SK-N-SH treated with all-trans-retinoic acid at 6 μM for 48 hours (cell line): ENCODE measurements around the gene CLPTM1L.
"Not testable (repeated sequence)": the region's sequence is repeated elsewhere in the genome, so short reads cannot be mapped to it uniquely, and the experiment has no call there.

Experiments
- ATAC-seq: fragments of 200-7000 bp; cut with Tn5 transposase; 3 replicates; pipeline ENCODE4 v1.9.1; 2020; ENCODE audit warnings: mild to moderate bottlenecking, moderate library complexity
- ARNTL ChIP-seq: fragments of 450-650 bp; formaldehyde crosslinking; IDR thresholded peaks from 2 replicates; pipeline ENCODE4 v1.5.0; 2020; ENCODE audit warnings: low read depth, mild to moderate bottlenecking, moderate library complexity, borderline replicate concordance
- BACH2 ChIP-seq: fragments of 250-450 bp; sonication (Bioruptor Pico); IDR thresholded peaks from 2 replicates; pipeline ENCODE4 v1.9.0; 2021; ENCODE audit warnings: mild to moderate bottlenecking, borderline replicate concordance
- CREB5 ChIP-seq: fragments of 250-450 bp; sonication (Bioruptor Pico); IDR thresholded peaks from 2 replicates; pipeline ENCODE4 v1.5.1; 2020; ENCODE audit warnings: low read depth, mild to moderate bottlenecking, moderate library complexity
- CSDC2 ChIP-seq: fragments of 250-450 bp; sonication (Bioruptor Pico); IDR thresholded peaks from 2 replicates; pipeline ENCODE4 v1.5.0; 2020; ENCODE audit warnings: mild to moderate bottlenecking, moderate library complexity
- CSRNP3 ChIP-seq: fragments of 250-450 bp; sonication (Bioruptor Pico); IDR thresholded peaks from 2 replicates; pipeline ENCODE4 v1.5.1; 2021; ENCODE audit warnings: mild to moderate bottlenecking, moderate library complexity
- ESRRG ChIP-seq: fragments of 250-450 bp; sonication (Bioruptor Pico); IDR thresholded peaks from 2 replicates; pipeline ENCODE4 v1.6.1; 2021; ENCODE audit warnings: mild to moderate bottlenecking
- GLIS3 ChIP-seq: fragments of 250-450 bp; sonication (Bioruptor Pico); IDR thresholded peaks from 2 replicates; pipeline ENCODE4 v1.5.0; 2020; ENCODE audit warnings: mild to moderate bottlenecking, moderate library complexity
- ISL1 ChIP-seq: fragments of 250-450 bp; sonication (Bioruptor Pico); IDR thresholded peaks from 2 replicates; pipeline ENCODE4 v2.1.2; 2022; ENCODE audit warnings: mild to moderate bottlenecking, moderate library complexity
- OSR1 ChIP-seq: fragments of 250-450 bp; sonication (Bioruptor Pico); IDR thresholded peaks from 2 replicates; pipeline ENCODE4 v1.8.0; 2022; ENCODE audit warnings: moderate library complexity, mild to moderate bottlenecking, inconsistent platforms
- POU6F1 ChIP-seq: fragments of 250-450 bp; sonication (Bioruptor Pico); IDR thresholded peaks from 2 replicates; pipeline ENCODE4 v1.8.0; 2021; ENCODE audit warnings: low read depth, mild to moderate bottlenecking, moderate library complexity, borderline replicate concordance
- PPARA ChIP-seq: fragments of 250-450 bp; sonication (Bioruptor Pico); IDR thresholded peaks from 2 replicates; pipeline ENCODE4 v1.5.0; 2020; ENCODE audit warnings: mild to moderate bottlenecking, borderline replicate concordance
- RARB ChIP-seq: fragments of 250-450 bp; sonication (Bioruptor Pico); IDR thresholded peaks from 2 replicates; pipeline ENCODE4 v1.8.0; 2021; ENCODE audit warnings: mild to moderate bottlenecking, moderate library complexity
- SNAI2 ChIP-seq: fragments of 250-450 bp; sonication (Bioruptor Pico); IDR thresholded peaks from 2 replicates; pipeline ENCODE4 v1.5.0; 2020; ENCODE audit warnings: mild to moderate bottlenecking, moderate library complexity
- TCF4 ChIP-seq: fragments of 250-450 bp; sonication (Bioruptor Pico); IDR thresholded peaks from 2 replicates; pipeline ENCODE4 v1.8.0; 2021; ENCODE audit warnings: mild to moderate bottlenecking, moderate library complexity, borderline replicate concordance
- TOX ChIP-seq: fragments of 250-450 bp; sonication (Bioruptor Pico); IDR thresholded peaks from 2 replicates; pipeline ENCODE4 v1.8.0; 2021; ENCODE audit warnings: mild to moderate bottlenecking, moderate library complexity, borderline replicate concordance
- TSHZ2 ChIP-seq: fragments of 250-450 bp; sonication (Bioruptor Pico); IDR thresholded peaks from 2 replicates; pipeline ENCODE4 v1.5.0; 2020; ENCODE audit warnings: mild to moderate bottlenecking, moderate library complexity
- ZC3H10 ChIP-seq: fragments of 250-450 bp; sonication (Bioruptor Pico); IDR thresholded peaks from 2 replicates; pipeline ENCODE4 v1.5.1; 2021; ENCODE audit warnings: mild to moderate bottlenecking, moderate library complexity
- ZFP3 ChIP-seq: fragments of 250-450 bp; sonication (Bioruptor Pico); IDR thresholded peaks from 2 replicates; pipeline ENCODE4 v1.5.0; 2020; ENCODE audit warnings: mild to moderate bottlenecking, moderate library complexity
- ZFP30 ChIP-seq: fragments of 450-650 bp; formaldehyde crosslinking; IDR thresholded peaks from 2 replicates; pipeline ENCODE4 v1.5.0; 2022; ENCODE audit warnings: mild to moderate bottlenecking, moderate library complexity
- ZNF565 ChIP-seq: fragments of 450-650 bp; formaldehyde crosslinking; conservative IDR thresholded peaks from 2 replicates; pipeline ENCODE4 v1.5.0; 2020; ENCODE audit warnings: low read depth, mild to moderate bottlenecking, moderate library complexity
- ZNF70 ChIP-seq: fragments of 450-650 bp; formaldehyde crosslinking; IDR thresholded peaks from 2 replicates; pipeline ENCODE4 v1.5.0; 2020; ENCODE audit warnings: mild to moderate bottlenecking, moderate library complexity
- ZNF8 ChIP-seq: fragments of 450-650 bp; formaldehyde crosslinking; IDR thresholded peaks from 2 replicates; pipeline ENCODE4 v1.5.0; 2020; ENCODE audit warnings: mild to moderate bottlenecking, moderate library complexity
- TF ChIP-seq, protein P1 (sequence below): fragments of 250-450 bp; sonication (Bioruptor Pico); IDR thresholded peaks from 2 replicates; pipeline ENCODE4 v1.8.0; 2020; ENCODE audit warnings: mild to moderate bottlenecking, moderate library complexity, borderline replicate concordance

The CLPTM1L gene

DNA sequence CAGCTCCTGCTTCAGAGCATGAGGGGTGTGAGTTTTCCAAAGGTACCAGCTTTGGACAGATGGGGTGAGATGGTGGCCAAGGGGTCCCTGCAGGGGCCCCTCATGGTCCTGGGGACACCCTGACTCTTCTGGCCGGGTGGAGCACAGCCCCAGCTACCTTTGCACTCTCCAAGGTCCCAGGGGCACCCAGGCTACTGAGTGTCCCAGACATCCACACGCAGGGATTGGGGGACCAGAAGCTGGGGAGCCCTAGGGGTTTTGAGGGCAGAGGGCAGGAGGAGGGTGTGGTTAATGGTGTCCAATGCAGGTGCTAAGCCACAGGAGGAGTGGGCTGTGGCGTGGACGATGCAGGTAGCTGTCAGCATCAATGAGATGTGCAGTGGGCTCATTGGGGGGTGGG lies 16.0 kb upstream of the CLPTM1L start:
- no peak for ATAC-seq
- TF ChIP-seq PPARA (CRISPR knock-in tag) (no peak), SNAI2 (CRISPR knock-in tag) (no peak), TOX (no peak), ZNF565 (CRISPR knock-in tag) (no peak), CREB5 (CRISPR knock-in tag) (no peak), OSR1 (CRISPR knock-in tag) (no peak), ZNF70 (CRISPR knock-in tag) (no peak), CSRNP3 (CRISPR knock-in tag) (no peak), CSDC2 (CRISPR knock-in tag) (no peak), GLIS3 (no peak), RARB (CRISPR knock-in tag) (no peak), ZFP30 (CRISPR knock-in tag) (no peak), ESRRG (no peak), BACH2 (no peak), ZC3H10 (CRISPR knock-in tag) (no peak), TCF4 (CRISPR knock-in tag) (no peak)

- not testable (repeated sequence) for ATAC-seq
These were observed 15.5 kb upstream of the CLPTM1L start for GRCh38 chr5:1360367-1360766.

GRCh38 chr5:1359713-1360112 lies 14.8 kb upstream of the CLPTM1L start:
- ATAC-seq = no peak
- no peak for TF ChIP-seq PPARA (CRISPR knock-in tag)
- TF ChIP-seq ZNF8 (CRISPR knock-in tag) = no peak
- TF ChIP-seq BACH2 = no peak
- no peak for TF ChIP-seq CREB5 (CRISPR knock-in tag)
- no peak for TF ChIP-seq TSHZ2 (CRISPR knock-in tag)
- TF ChIP-seq RARB (CRISPR knock-in tag) = no peak
- no peak for TF ChIP-seq ESRRG
- no peak for TF ChIP-seq OSR1 (CRISPR knock-in tag)
- TF ChIP-seq GLIS3 = no peak
- TF ChIP-seq CSDC2 (CRISPR knock-in tag) = no peak
- no peak for TF ChIP-seq CSRNP3 (CRISPR knock-in tag)
- no peak for TF ChIP-seq POU6F1 (CRISPR knock-in tag)
- no peak for TF ChIP-seq ARNTL (CRISPR knock-in tag)
- no peak for TF ChIP-seq ZNF565 (CRISPR knock-in tag)
- TF ChIP-seq ZFP30 (CRISPR knock-in tag) = no peak
- TF ChIP-seq TCF4 (CRISPR knock-in tag) = no peak
- TF ChIP-seq ISL1 = no peak
- TF ChIP-seq, protein P1, sequence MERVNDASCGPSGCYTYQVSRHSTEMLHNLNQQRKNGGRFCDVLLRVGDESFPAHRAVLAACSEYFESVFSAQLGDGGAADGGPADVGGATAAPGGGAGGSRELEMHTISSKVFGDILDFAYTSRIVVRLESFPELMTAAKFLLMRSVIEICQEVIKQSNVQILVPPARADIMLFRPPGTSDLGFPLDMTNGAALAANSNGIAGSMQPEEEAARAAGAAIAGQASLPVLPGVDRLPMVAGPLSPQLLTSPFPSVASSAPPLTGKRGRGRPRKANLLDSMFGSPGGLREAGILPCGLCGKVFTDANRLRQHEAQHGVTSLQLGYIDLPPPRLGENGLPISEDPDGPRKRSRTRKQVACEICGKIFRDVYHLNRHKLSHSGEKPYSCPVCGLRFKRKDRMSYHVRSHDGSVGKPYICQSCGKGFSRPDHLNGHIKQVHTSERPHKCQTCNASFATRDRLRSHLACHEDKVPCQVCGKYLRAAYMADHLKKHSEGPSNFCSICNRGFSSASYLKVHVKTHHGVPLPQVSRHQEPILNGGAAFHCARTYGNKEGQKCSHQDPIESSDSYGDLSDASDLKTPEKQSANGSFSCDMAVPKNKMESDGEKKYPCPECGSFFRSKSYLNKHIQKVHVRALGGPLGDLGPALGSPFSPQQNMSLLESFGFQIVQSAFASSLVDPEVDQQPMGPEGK (CRISPR knock-in tag) = no peak
- no peak for TF ChIP-seq ZC3H10 (CRISPR knock-in tag)
- TF ChIP-seq ZFP3 (CRISPR knock-in tag) = no peak
